Stimulated activated CD8-positive, alpha-beta memory T cell treated with anti-CD3 and anti-CD28 coated beads, Interleukin-7, amount 100 ng/mL, for 24 hours (primary cell): Measurements from ENCODE around the gene ATP2B3.
A peak's percentile ranks its signal among the peaks of the same experiment; 100 is the strongest.

Source experiments
- DNase-seq: peaks from one replicate; pipeline ENCODE4 v3.0.0-alpha.2; 2020; ENCODE audit warnings: low read depth

The ATP2B3 gene

DNA sequence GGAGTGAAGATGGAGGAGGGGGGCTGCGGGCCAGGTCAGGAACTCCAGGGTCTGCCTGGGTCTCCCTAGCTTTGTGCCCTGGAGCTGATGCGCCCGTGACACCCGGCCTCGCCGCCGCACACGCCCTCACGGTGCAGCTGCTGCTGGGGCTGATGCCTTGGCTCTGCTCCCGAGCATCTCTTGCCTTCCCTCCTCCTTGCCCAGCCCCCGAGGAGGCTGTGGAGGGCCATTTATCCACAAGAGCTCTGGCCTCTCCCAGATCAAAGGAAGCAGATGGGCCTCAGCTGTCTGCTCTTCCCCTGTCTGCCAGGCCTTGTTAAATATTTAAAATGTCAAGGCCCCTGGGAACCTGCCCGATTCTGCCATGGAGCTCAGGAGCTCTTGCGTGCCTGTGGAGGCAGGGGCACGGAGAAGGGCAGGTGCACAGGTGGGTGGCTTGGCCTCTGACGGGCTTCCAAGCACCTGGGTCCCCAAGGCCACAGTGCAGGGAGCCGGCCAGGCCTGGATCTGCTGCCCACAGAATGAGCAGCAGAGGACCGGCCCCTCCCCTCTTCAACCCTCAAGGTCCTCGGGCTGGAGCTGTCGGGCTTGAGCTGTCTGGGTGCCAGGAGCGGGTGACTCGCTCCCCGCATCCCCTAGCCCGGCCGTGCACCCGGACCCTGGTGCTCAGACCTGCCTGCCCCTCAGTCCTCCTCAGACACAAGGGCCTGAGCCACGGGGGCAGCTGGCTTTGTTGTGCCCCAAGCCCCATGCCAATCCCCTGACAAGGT, 20.3 kb downstream of the ATP2B3 start:
- no peak for DNase-seq

DNA sequence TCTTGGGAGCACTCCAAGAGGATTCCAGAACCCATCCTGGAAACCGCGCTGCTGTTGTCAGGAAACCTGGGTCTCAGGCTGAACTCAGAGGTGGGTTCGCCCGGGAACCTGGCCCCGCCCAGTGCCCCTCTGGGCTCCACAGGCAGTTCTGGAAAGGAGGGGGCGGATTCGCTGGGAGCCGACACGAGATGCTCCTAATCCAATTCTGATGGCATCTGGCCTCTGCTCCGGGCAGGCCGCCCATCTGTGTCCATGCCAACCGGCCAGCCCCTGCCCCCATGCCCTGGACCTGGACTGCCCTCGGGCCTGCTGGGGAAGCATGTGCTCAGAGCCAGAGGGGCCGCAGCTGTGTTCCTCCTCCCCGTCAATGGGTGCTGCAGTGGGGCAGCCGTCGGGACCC, 21.0 kb downstream of the ATP2B3 start:
- no peak for DNase-seq

DNA sequence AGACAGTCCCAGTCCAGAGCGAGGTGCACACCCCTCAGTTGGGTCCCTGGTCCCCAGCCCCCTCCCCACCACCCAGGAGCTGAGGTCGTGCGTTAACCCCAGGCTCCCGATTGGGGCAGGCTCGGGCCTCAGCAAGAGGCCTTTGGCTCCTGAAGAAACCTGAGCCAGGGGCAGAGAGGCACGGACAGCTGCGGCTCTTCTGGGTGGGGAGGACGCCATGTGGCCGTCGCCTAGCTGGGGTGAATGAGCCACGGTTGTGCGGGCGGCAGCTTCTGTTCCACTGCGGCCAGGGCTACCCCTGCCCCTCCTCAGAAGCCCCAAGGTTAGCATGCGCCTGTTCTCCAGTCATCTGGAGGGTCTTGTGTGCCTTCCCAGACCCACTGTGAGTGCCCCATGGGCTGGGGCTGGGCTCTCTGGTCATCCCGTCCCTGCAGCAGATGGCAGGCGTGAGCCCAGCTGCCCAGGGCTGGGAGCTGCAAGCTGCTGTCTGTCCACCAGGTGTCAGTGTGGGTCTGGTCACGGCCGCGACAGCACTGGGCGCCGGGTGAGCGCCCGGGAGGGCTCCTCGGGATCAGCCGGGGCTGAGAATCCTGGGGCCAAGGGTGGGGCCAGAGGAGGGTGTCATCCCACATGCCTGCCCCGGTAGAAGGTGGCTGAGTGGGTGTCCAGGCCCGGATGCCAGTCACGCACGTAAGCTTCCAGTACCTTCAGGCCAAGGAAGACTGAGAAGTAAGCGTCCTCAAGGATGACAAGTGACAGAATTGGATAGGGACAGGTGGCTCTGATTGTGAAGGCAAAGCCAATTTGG, 21.9 kb downstream of the ATP2B3 start:
- DNase-seq, result peak; percentile 9

DNA sequence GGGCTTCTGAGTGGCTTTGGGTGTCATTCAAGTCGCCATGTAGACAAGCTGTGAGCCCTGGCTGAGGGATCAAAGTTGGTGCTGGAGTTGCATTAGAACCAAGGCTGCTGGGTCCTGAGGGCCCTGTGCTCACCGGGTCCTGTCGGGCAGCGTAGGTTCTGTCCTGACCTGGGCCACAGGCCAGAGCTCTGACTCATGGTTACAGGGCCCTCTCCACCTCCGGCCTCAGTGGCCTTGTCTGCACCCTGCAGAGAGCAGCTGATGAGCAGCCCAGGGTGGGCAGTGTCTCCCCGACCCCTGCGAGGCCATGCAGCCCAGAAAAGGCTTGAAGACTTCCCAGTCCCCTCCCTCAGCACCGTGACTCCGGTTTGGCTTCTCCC, 22.5 kb downstream of the ATP2B3 start:
- no peak for DNase-seq

DNA sequence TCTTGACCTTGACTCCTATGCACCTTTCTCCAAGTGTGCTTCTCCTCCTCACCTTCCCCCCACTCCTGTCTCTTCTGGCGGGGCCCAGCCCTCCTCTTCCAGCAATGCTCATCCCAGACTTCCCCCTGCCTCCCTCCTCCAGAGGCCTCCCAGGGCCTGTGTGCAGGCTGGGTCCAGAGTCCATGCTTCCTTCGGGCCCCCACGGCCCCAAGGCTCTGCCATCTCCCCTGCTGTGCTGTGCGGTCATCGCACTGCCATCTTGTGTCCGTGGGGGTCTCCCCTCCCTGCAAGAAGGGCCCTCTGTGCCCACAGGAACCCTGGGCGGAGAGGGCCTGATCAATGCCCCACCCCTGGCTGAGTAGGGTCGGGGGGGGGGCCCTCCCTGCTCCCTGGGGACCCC, 27.3 kb downstream of the ATP2B3 start:
- DNase-seq, result no peak

DNA sequence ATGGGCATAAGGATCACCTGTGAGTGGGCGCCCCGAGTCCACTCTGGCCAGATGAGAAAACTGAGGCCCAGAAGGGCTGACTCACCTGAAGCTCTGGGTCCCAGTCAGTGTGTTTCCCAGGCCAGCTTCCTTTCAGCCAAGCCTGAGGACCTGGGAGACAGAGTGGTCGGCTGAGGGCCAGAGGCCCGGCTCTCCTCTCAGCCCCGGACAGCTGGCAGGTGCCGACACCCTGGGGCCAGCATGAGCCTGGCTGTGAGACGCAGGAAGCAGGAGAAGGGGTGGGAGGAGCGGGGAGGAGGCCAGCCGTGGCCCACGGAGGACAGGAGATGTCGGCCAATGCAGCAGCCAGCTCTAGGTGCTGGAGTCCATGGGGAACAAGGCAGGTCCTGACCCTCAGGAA, 28.9 kb downstream of the ATP2B3 start:
- no peak for DNase-seq

DNA sequence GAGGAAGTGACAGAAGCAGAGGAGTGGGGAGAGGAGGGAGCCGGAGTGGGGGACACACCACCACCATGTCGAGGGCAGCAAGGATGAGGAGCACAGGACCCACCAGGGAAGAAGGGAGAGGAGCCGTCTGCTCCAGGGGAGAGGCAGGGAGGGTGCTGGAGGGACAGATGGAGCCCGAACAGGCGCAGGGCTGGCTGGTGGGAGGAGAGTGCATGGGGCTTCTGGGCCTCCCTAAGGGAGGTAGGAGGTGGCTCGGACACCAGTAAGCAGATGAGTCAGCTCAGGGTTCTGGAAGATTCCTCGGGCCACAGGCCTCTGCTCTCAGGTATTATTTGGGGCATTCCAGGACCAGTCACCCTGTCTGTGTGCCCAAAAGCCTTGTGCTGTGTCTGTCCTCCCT, 29.8 kb downstream of the ATP2B3 start:
- no peak for DNase-seq

DNA sequence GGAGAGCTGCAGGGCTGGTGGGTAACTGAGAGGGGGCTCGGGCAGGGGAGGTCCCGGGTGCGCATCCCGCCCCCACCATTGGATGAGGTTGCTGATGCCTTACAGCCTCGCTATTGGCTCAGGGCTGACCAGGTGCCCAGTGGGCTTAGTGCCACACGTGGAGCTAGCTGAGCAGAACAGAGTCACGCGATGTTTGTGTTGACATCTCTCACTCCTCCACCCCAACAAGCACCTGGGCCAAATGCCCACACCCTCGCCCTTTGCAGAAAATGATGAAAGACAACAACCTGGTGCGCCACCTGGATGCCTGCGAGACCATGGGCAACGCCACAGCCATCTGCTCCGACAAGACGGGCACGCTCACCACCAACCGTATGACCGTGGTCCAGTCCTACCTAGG, 31.8 kb downstream of the ATP2B3 start:
- no peak for DNase-seq

DNA sequence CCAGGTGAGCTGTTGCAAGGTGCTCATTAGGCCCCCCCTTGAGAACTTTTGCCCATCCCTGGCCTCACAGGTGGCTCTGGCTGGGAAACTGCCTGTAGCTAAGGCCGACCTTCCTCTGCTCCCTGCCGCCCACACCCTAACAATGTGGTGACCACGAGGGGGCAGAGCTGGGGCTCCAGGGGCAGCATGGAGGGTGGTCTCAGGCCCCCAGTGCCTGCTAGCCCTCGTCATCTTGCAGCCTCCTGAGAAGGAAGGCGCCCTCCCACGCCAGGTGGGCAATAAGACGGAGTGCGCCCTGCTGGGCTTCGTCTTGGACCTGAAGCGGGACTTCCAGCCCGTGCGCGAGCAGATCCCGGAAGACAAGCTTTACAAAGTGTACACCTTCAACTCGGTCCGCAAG, 32.4 kb downstream of the ATP2B3 start:
- no peak for DNase-seq

DNA sequence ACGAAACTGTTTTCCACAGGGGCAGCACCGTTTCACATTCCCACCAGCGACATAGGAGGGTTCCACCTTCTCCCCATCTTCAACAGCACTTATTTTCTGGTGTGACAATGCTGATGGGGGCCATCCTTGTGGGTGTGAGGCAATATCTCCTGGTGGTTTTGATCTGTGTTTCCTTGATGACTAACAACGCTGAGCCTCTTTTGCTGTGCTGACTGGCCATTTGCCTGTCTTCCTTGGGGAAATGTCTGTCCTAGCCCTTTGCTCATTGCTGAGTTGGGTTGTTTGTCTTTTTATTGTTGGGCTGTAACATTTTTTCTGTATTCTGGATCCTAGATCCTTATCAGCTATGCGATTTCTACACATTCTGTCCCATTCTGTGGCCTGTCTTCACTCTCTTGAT, 33.7 kb downstream of the ATP2B3 start:
- no peak for DNase-seq

DNA sequence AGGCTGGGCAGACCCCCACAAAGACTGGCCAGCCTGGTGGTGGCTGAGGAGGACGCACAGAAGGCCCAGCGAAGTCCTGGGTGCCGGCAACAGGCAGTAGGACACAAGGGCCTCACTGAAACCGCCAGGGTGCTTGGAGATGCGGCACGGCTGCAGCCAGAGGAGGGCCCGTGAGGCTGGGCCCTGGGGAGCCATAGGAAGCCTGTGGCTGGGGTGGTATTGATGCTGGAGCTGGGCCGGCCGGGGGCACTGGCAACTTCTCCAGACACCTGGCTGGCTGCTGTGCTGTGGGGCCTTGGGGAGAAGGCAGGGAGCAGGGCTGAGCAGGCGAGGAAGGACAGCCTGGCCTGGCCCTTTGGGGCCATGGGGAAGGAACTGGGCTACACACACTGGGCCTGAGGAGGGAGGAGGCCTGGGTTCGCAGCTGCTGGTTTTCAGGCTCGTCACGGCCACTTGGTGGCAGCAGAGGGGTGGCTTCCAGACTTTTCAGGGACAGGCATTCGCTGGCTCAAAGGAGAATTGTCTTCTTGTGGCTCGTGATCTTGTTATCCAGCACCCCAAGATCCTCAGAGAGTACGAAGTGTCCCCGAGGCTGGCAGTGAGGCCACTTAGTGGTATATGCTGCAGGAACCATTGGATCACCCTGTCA, 37.2 kb downstream of the ATP2B3 start:
- peak; percentile 21 for DNase-seq

DNA sequence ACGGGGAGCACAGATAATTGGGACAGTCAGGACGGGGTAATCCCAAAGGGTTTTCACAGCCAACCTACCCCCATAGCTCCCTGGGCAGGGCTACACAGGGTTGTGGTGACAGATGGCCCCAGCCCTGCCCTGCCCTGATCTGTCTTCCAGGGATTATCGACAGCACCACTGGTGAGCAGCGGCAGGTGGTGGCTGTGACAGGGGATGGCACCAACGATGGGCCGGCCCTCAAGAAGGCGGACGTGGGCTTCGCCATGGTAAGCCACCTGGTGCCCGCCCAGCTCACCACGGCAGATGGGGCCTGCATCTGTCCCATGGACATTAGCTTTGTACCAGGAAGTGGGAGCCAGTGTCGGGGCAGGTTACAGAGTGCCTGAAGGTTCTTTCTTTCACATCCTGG, 39.3 kb downstream of the ATP2B3 start:
- no peak for DNase-seq

DNA sequence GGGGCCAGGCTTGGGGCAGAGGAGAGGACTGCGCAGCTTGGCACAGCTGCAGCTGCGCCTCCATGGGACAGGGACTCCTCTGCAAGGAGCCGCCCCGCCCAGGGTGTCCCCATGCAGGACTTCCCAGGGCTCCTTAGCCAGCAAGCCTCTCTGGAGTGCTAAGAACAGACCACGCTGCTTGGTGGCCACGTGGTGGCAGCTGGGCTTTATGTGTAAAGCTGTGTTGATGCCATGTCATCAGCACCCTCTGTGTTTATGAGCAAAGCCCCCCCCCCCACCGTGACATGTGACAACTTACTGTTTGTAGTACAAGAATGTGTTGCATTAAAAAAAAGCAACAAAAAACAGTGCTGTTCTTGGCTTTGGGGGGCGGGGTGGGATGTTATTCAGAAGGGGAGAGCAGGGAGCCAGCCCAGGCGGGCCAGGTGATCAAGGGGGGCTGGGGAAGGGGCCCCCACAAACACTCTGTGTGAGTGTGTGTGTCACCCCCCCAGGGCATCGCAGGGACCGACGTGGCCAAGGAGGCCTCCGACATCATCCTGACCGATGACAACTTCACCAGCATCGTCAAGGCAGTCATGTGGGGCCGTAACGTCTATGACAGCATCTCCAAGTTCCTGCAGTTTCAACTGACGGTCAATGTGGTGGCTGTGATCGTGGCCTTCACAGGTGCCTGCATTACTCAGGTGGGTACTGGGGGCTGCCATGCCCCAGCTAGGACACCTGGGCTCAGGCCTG, 40.3 kb downstream of the ATP2B3 start:
- DNase-seq, result no peak

DNA sequence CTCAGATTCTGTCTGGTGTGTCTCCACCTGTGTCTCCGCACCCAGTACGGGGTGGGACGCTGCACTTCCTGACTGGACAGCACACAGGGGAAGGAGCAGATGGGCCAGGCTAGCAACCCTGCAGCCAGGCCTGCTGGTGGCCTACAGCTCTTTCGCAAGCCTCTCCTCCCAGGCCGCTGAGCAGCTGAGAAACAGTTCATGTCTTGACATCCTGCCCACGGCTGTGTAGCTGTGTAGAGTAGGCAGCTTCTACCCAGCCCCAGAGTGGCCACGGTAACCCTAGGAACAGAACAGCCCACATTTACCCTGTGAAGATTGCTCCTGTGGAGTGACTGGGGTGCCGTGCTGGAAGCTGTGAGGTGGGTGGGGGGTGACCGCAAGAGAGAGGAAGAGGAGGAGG, 42.6 kb downstream of the ATP2B3 start:
- no peak for DNase-seq

DNA sequence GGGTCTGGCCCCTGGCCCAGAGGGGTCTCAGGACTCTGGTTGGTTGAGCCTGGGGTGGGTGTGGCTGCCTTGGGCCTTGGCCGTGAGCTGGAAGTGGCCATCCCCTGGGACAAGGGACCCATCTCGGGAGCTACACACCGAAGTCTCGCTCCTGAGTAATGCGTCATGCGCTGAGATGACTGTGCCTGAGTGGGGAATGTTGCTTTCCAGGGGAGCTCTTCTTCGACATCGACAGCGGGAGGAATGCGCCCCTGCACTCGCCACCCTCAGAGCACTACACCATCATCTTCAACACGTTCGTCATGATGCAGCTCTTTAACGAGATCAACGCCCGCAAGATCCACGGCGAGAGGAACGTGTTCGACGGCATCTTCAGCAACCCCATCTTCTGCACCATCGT, 43.0 kb downstream of the ATP2B3 start:
- no peak for DNase-seq

DNA sequence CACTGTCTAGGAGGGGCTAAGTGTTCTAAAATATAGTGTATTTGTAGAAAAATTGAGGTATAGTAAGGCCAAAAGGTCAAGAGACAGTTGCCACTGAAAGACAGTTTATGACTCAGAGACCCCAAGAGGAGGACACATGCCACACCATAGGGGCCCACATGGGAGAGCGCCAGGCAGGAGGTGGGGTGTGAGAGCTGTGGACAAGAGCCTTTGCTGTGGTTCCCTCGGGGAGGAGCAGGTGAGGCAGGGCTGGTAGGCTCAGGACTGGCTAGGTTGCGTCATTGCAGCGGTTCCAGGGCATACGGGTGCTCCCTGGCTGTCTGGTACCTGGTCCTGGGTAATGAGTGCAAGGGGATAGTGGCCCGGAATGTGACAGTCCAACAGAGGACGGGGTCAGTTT, 43.9 kb downstream of the ATP2B3 start:
- no peak for DNase-seq

DNA sequence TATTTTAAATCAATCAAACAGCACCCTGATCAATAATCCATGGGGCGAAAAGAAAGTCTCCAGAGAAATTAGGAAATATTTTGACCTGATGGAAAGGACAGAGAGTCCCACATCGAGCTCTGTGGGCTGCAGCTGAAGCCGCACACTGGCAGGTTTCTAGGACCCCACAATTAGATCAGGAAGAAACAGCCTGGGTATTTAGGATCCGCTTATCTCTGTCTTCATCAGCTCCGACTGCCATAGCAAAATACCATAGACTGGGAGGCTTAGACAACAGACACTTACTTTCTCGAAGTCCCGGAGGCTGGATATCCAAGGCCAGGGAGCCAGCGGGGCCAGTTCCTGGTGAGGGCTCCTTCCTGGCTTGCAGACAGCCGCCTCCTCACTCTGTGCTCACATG, 45.1 kb downstream of the ATP2B3 start:
- DNase-seq, result no peak

DNA sequence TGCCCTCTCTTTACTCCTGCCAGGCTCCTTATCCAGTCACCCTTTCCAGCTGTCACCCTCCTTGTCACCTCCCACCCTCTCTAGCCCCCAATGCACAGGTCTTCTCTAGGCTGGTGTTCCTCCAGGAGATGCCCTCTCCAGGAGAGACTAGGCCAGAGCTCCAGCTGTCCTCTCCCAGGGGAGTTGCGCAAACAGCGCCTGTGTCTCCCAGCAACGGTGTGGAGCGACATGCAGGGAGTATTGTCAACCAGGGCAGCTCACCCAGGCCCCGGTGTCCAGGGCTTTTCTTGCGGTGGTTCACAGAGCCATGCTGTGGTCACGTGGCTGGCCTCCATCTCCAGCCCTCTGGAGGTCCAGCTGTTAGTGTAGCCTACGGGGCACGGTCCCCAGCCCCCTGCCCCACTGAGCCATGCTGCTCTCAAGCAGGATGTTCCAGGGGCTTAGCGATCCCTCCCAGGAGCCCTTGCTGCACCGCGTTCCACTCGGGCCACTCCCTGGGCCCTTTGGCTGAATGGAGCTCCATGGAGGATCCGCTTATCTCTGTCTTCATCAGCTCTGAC, 46.7 kb downstream of the ATP2B3 start:
- DNase-seq, result no peak

DNA sequence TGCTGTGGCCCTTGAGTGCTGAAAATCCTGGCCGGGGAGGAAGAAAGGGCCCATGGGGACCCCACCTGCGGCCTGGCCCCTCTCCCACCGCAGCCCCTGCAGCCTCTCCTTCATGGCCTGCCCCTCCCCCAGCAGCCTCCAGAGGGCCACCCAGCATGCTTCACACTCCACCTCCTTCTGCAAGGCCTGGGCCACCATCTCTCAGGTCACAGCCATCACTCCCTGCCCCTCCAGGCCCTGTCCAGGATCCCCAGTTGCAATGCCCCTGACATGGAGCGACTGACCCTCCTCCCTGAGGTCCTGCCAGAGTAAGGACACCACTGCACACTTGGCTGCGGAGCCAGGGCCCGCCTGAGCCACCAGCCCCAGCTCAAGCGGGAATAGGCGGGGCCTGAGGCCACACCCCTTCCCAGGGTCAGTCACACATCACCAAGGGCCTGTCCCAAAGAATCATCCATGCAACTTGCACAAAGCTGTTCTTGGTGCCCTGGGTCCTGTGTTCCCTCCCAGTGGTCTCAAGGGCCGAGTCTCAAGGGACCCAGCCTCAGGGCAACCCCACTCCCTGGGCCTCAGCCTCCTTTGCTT, 48.6 kb downstream of the ATP2B3 start:
- no peak for DNase-seq

DNA sequence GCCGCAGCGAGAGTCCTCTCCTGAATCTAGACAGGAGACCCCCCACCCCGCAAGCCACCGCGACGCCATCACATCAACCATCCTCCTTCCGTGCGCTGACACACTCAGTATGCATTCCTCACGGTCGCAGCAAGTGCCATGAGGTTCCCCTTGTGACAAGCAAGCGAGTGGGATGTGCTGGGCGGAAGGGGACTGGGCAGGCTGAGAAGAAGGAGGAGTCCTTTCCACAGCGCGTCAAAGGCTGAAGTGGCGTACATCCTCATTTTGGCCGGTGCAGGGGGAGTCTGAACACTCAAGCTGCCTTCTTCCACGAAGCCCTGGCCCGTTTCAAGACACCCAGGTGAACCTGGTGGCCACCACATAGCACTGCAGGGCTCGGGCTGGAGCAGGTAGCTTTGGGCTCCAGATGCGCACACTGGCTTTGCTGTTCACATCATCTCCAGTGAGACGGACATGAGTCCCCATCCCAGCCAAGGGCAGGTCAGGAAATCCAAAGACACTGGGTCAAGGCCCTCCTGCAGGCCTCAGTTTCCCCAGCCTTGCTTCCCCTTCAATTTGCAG, 51.1 kb downstream of the ATP2B3 start:
- DNase-seq, result no peak

DNA sequence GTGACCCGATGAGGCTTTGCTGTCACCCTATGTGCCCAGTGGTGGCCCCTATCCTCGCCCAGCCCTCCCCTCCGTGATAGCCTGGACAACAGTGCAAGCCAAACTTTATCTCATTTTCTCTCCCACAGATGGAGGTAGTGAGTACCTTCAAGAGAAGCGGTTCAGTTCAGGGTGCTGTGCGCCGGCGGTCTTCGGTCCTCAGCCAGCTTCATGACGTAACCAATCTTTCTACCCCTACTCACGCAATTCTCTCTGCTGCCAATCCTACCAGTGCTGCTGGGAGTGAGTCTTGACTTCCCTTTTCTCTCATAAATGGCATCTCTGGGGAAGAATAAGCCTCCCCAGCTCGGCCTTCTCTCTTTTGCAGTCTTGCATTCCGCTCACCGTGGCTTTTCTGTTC, 52.0 kb downstream of the ATP2B3 start:
- no peak for DNase-seq

DNA sequence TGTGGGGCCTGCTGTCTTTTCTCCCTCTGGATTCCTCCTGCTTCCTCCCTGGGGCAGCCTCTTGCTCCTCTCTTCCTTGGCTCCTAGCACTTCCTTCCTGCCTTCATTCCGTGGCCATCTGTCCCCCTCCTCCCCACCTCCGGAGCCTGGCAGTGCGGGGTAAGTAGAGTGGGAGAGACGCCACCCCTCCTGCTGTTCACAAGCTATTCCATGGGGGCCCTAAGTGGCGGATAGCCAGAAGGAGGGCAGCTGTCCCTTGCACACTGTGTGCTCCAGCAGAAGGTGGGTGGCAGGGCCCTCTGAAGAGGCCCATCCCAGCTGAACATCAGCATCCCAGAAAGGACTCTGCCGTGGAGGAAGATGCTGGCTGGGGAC, 54.1 kb downstream of the ATP2B3 start:
- DNase-seq, result no peak
